ENCODE measurements around the gene HOXD8.

HOXD8 gene

GRCh38 chr2:176111309-176111663 is 18.2 kb upstream of the HOXD8 start:
- no peak overlapping the region for H3K9ac ChIP-seq (ENCODE audit: low read length)
- H4K20me1 ChIP-seq (ENCODE audit: low read depth, low read length) = no peaks in the 10 kb centered on the region
- H3K9me2 ChIP-seq (replicated peaks; ENCODE audit: insufficient read depth, low read length) = no peaks in the 10 kb centered on the region
- no peaks in the 10 kb centered on the region for H3K9me3 ChIP-seq (ENCODE audit: insufficient read depth, low read length)
- H3F3A ChIP-seq (ENCODE audit: insufficient read depth) = no peaks in the 10 kb centered on the region
- no peaks in the 10 kb centered on the region for H3K27me3 ChIP-seq (ENCODE audit: low read length)
- no peak overlapping the region for H3K4me3 ChIP-seq (ENCODE audit: insufficient read depth, low read length, poor library complexity, severe bottlenecking)
- H3K79me2 ChIP-seq (ENCODE audit: insufficient read depth, low read length) = no peaks in the 10 kb centered on the region
- H2AFZ ChIP-seq (ENCODE audit: low read depth, low read length, severe bottlenecking) = no peak overlapping the region
- no peaks in the 10 kb centered on the region for H3K36me3 ChIP-seq (ENCODE audit: low read length)
- H3K4me2 ChIP-seq (ENCODE audit: low read depth, low read length, poor library complexity, severe bottlenecking) = no peak overlapping the region
- no peak overlapping the region for H3K27ac ChIP-seq (ENCODE audit: low read depth, low read length)
- TF ChIP-seq, protein P1, sequence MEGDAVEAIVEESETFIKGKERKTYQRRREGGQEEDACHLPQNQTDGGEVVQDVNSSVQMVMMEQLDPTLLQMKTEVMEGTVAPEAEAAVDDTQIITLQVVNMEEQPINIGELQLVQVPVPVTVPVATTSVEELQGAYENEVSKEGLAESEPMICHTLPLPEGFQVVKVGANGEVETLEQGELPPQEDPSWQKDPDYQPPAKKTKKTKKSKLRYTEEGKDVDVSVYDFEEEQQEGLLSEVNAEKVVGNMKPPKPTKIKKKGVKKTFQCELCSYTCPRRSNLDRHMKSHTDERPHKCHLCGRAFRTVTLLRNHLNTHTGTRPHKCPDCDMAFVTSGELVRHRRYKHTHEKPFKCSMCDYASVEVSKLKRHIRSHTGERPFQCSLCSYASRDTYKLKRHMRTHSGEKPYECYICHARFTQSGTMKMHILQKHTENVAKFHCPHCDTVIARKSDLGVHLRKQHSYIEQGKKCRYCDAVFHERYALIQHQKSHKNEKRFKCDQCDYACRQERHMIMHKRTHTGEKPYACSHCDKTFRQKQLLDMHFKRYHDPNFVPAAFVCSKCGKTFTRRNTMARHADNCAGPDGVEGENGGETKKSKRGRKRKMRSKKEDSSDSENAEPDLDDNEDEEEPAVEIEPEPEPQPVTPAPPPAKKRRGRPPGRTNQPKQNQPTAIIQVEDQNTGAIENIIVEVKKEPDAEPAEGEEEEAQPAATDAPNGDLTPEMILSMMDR (IDR thresholded peaks at IDR 0.05; ENCODE audit: insufficient read depth, low read length, poor library complexity, severe bottlenecking) = no peak
- TF ChIP-seq EZH2phosphoT487 (conservative IDR thresholded peaks at IDR 0.05; ENCODE audit: low read length) = no peak

DNA sequence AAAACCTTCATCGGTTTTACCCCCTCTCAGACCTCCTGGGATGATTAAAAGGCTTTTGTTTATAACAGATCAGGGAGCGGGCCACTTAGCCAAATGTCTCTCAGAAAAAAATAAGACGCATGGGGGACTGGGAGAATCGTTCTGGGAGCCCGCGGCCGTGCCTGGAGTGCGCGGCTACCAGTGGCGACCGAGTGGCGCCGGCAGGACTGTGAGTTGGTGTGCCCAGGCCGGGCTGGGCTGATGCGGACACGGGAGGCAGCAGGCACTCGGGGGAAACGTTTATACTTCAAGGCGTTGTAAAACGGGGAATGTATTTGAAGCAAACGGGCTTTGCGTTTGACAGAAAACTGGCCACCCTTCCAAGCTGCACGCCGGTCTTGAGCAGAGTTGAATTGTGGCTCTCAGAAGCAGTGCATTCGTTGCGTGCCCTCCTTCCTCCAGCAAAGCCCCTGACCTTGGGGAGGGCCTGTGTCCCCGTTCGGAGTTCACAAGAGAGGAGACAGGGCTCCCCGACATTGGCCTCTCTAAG is 17.6 kb upstream of the HOXD8 start:
- no peaks in the 10 kb centered on the region for H3F3A ChIP-seq (ENCODE audit: insufficient read depth)
- no peak overlapping the region for H3K27ac ChIP-seq (ENCODE audit: low read depth, low read length)
- no peaks in the 10 kb centered on the region for H3K9me2 ChIP-seq (replicated peaks; ENCODE audit: insufficient read depth, low read length)
- H3K9ac ChIP-seq (ENCODE audit: low read length) = no peak overlapping the region
- no peaks in the 10 kb centered on the region for H3K9me3 ChIP-seq (ENCODE audit: insufficient read depth, low read length)
- H4K20me1 ChIP-seq (ENCODE audit: low read depth, low read length) = no peaks in the 10 kb centered on the region
- no peaks in the 10 kb centered on the region for H3K36me3 ChIP-seq (ENCODE audit: low read length)
- no peak overlapping the region for H3K4me3 ChIP-seq (ENCODE audit: insufficient read depth, low read length, poor library complexity, severe bottlenecking)
- H3K4me2 ChIP-seq (ENCODE audit: low read depth, low read length, poor library complexity, severe bottlenecking) = no peak overlapping the region
- H2AFZ ChIP-seq (ENCODE audit: low read depth, low read length, severe bottlenecking) = no peak overlapping the region
- no peak for TF ChIP-seq EZH2phosphoT487 (conservative IDR thresholded peaks at IDR 0.05; ENCODE audit: low read length)
- TF ChIP-seq, protein P1 (IDR thresholded peaks at IDR 0.05; ENCODE audit: insufficient read depth, low read length, poor library complexity, severe bottlenecking) = no peak
- no peaks in the 10 kb centered on the region for H3K27me3 ChIP-seq (ENCODE audit: low read length)
- H3K79me2 ChIP-seq (ENCODE audit: insufficient read depth, low read length) = no peaks in the 10 kb centered on the region

- Histone ChIP-seq H4K20me1 (ENCODE audit: low read depth, low read length) (no peaks in the 10 kb centered on the region), H3K27me3 (ENCODE audit: low read length) (no peaks in the 10 kb centered on the region)
Measured at GRCh38 chr2:176112375-176113302, 16.9 kb upstream of the HOXD8 start.

More at GRCh38 chr2:176112375-176113302, 16.9 kb upstream of the HOXD8 start:
- Histone ChIP-seq H3K36me3 (ENCODE audit: low read length) (no peaks in the 10 kb centered on the region), H3K27ac (ENCODE audit: low read depth, low read length) (no peak overlapping the region), H3K4me2 (ENCODE audit: low read depth, low read length, poor library complexity, severe bottlenecking) (no peak overlapping the region), H3K79me2 (ENCODE audit: insufficient read depth, low read length) (no peaks in the 10 kb centered on the region), H3K9me3 (ENCODE audit: insufficient read depth, low read length) (no peaks in the 10 kb centered on the region), H3K9ac (ENCODE audit: low read length) (no peak overlapping the region), H3F3A (ENCODE audit: insufficient read depth) (no peaks in the 10 kb centered on the region), H3K9me2 (replicated peaks; ENCODE audit: insufficient read depth, low read length) (no peaks in the 10 kb centered on the region), H3K4me3 (ENCODE audit: insufficient read depth, low read length, poor library complexity, severe bottlenecking) (no peak overlapping the region), H2AFZ (ENCODE audit: low read depth, low read length, severe bottlenecking) (no peak overlapping the region)
- TF ChIP-seq EZH2phosphoT487 (conservative IDR thresholded peaks at IDR 0.05; ENCODE audit: low read length) = no peak
- TF ChIP-seq, protein P1 (IDR thresholded peaks at IDR 0.05; ENCODE audit: insufficient read depth, low read length, poor library complexity, severe bottlenecking) = no peak
